ENCODE results near the gene ACE. TPM values are rescaled to one million over a fixed set of nuclear protein-coding genes. Genes with fewer than 3 reads are reported as not detected.

The ACE gene
- total RNA-seq, 5 donors from 2014 or later (not counting 1 experiment from before 2014, with no cell fraction given): 4.1 to 37.0 (median 12.8) TPM

DNA sequence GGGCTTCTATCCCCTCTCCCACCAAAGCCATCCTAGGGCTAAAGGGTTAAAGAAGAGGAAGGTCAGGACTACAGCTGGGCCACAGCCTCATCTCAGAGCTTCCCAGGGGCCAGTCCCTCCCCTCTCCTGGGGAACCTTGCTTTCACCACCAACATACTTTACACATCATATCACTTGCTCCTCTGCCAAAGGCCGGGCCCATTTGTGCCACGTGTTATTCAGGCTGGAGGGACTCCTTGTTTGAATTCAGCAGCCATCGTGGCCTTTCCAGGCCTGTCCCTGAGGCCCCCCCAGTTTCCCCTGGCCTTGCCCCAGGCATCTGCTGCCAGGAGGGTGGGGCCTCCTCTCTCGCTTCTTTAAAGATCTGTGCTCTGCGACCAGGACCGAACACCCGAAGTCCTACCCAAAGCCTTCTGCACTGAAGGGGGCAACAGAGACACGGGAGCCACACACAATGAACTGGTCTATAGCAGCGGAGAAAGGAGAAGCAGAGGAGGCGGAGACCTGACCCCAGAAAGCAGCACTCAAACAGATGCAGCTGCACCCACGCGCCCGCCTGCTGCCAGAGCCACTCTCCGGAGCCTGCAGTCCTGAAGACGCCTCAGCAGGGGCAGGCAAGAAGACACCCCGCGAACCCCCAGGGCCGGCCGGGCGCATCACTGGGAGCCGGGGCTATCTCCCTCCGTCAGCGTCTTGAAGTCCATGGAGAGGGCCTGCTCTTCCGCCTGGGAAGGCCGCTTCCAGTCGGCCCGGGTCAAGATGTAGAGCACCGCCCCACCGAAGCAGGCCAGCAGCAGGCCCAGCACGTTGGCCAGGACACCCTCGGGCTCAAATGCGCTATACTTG, 42.9 kb upstream of the ACE start:
- ATAC-seq (replicated peaks in 1 of 4): no peak
- peaks cover 6 to 49% (median 22%) of the 10 kb centered on the region in 3 donors for H3K4me1 Mint-ChIP-seq
- Histone ChIP-seq H3K36me3 (ENCODE audit: control insufficient read depth in 2 of 2, extremely low read depth in 1 of 2, insufficient read depth in 1 of 2, low read length in 1 of 2) (peaks cover 0 to 6% of the 10 kb centered on the region in 2 donors), H3K4me1 (ENCODE audit: control insufficient read depth in 1 of 2, extremely low read depth in 1 of 2, insufficient read depth in 2 of 2, low read length in 2 of 2) (peaks cover 5 to 55% of the 10 kb centered on the region in 2 experiments), H3K27me3 (replicated peaks in 1 of 2; ENCODE audit: control insufficient read depth in 2 of 2, extremely low read depth in 1 of 2, insufficient read depth in 2 of 2, low read length in 1 of 2) (peaks cover 0 to 4% of the 10 kb centered on the region in 2 experiments), H3K4me3 (ENCODE audit: control insufficient read depth in 1 of 2, extremely low read depth in 1 of 2, low read length in 1 of 2) (no peak overlapping the region), H3K9me3 (no peaks in the 10 kb centered on the region), H3K27ac (ENCODE audit: low read length) (peak overlapping the region; percentile 32)
- H3K9me3 Mint-ChIP-seq: no peaks in the 10 kb centered on the region
- peaks cover 10% of the 10 kb centered on the region for H3K36me3 Mint-ChIP-seq
- 74% methylated on average over 28 of the region's 32 CpGs for WGBS (ENCODE audit: insufficient coverage)
- peak overlapping the region in 1 of 3 donors; percentile 48 for H3K4me3 Mint-ChIP-seq
- H3K27me3 Mint-ChIP-seq: no peaks in the 10 kb centered on the region
- ChIA-PET POLR2A (interaction anchor here in 1 of 2 donors (0.5 to 0.6 kb wide), 2 partner anchors 11 to 49 kb away, joined by 3 to 4 read pairs; no protein-coding TSS in a partner anchor), CTCF (interaction anchor here (1.1 to 2.5 kb wide), 5 partner anchors 8 to 44 kb away, joined by 4 to 17 read pairs (median 11); no protein-coding TSS in a partner anchor)
- DNase-seq: no peak
- peak overlapping the region; percentile 83 to 86 for H3K27ac Mint-ChIP-seq

DNA sequence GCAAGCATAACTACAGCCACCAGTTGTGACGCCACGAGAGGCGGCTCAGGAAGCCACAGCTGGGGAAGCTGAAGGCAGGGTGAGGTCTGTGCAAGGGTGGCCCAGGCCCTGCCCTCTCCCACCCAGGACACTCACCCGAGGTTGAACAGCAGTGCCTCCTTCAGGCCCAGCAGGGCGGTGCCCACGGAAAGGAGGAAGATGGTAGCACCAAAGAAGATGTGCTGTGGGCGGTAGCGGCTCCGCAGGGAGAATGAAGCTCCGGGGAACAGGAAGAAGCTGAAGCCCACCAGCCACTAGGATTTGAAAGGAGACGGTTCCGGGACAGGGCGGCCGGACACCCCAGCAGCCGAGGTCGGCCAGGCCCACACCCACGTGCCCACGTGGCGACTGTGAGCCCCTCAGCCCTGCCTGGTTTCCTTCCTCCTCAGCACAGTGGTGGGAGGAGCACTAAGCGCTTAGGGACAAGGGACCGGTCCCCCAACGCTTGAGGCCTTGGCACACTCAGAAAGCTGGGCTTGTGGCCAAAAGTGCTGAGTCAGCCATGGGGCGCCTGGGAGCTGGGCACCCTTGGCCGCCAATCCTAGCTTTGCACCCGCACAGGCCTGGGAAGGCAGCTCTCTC, 41.8 kb upstream of the ACE start:
- Histone ChIP-seq H3K4me1 (ENCODE audit: control insufficient read depth in 1 of 2, extremely low read depth in 1 of 2, insufficient read depth in 2 of 2, low read length in 2 of 2) (peaks cover 6 to 60% of the 10 kb centered on the region in 2 experiments), H3K9me3 (no peaks in the 10 kb centered on the region), H3K4me3 (ENCODE audit: control insufficient read depth in 1 of 2, extremely low read depth in 1 of 2, low read length in 1 of 2) (no peak overlapping the region), H3K27ac (ENCODE audit: low read length) (peak overlapping the region; percentile 64), H3K27me3 (replicated peaks in 1 of 2; ENCODE audit: control insufficient read depth in 2 of 2, extremely low read depth in 1 of 2, insufficient read depth in 2 of 2, low read length in 1 of 2) (peaks cover 0 to 4% of the 10 kb centered on the region in 2 experiments), H3K36me3 (ENCODE audit: control insufficient read depth in 2 of 2, extremely low read depth in 1 of 2, insufficient read depth in 1 of 2, low read length in 1 of 2) (peaks cover 0 to 6% of the 10 kb centered on the region in 2 donors)
- DNase-seq (peak in 34 of 35 experiments; percentile 26 to 73 (median 60)), ATAC-seq (replicated peaks in 1 of 4) (peak; percentile 53 to 94 (median 66))
- H3K27me3 Mint-ChIP-seq: no peaks in the 10 kb centered on the region
- POLR2A ChIA-PET: interaction anchor here in 1 of 2 donors (0.5 to 0.6 kb wide), 3 partner anchors 14 to 266 kb away, joined by 3 read pairs; no protein-coding TSS in a partner anchor
- H3K4me1 Mint-ChIP-seq: peaks cover 17 to 50% (median 29%) of the 10 kb centered on the region in 3 donors
- H3K9me3 Mint-ChIP-seq: no peaks in the 10 kb centered on the region
- WGBS (ENCODE audit: insufficient coverage): 48% methylated on average over 20 of the region's 25 CpGs
- CTCF ChIA-PET: interaction anchor here (0.5 to 2.5 kb wide), 8 partner anchors 9 to 1369 kb away, joined by 3 to 17 read pairs (median 6); no protein-coding TSS in a partner anchor
- H3K4me3 Mint-ChIP-seq: peak overlapping the region in 2 of 3 donors; percentile 9 to 48
- H3K36me3 Mint-ChIP-seq: peaks cover 10% of the 10 kb centered on the region
- peak overlapping the region; percentile 83 to 86 for H3K27ac Mint-ChIP-seq

DNA sequence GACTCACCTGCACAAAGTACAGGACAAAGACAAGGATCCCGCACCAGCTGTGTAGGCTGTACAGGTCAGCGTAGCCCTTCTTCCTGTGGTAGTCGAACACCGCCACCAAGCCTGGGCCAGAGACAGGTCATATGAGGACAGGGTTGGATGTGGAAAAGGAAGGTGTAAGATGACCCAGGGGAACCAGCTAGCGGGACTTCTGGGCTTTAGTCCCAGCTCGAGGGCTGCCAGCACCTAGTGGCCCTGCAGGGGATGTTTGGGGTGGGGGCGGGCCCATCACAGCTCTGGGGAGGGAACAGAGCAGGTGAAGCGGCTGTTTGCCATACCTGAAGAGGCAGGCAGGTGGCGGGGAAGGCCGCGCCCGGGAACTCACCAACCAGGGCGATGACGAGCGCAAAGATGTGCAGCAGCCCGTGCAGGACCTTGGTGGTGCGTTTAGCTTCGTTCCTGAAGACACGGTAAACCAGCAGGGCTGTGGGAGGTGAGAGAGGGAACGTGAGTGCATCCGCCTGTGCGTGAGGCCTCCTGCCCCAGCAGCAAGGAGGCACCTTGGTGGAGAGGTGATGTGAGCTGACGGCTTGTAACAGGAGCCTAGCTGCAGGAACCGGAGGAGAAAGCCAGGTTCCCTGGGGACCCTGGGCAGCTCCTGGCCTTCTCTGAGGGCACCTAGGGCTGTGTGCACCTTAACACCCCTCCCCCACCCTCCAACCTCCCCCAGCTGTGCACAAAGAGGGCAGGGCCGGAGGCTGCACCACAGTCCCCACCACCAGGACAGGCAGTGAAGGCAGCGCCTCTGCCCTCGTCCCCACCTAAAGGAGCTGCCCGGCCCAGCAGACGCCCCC, 41.0 kb upstream of the ACE start:
- Mint-ChIP-seq H3K4me1 (peaks cover 25 to 57% (median 37%) of the 10 kb centered on the region in 3 donors), H3K9me3 (no peaks in the 10 kb centered on the region), H3K4me3 (no peak overlapping the region), H3K27ac (peak overlapping the region; percentile 55 to 66), H3K27me3 (no peaks in the 10 kb centered on the region), H3K36me3 (peaks cover 10% of the 10 kb centered on the region)
- no peaks in the 10 kb centered on the region for H3K9me3 ChIP-seq
- DNase-seq: no peak
- peaks cover 8 to 69% of the 10 kb centered on the region in 2 experiments for H3K4me1 ChIP-seq (ENCODE audit: control insufficient read depth in 1 of 2, extremely low read depth in 1 of 2, insufficient read depth in 2 of 2, low read length in 2 of 2)
- H3K27me3 ChIP-seq (replicated peaks in 1 of 2; ENCODE audit: control insufficient read depth in 2 of 2, extremely low read depth in 1 of 2, insufficient read depth in 2 of 2, low read length in 1 of 2): peaks cover 0 to 4% of the 10 kb centered on the region in 2 experiments
- no peak for ATAC-seq (replicated peaks in 1 of 4)
- ChIA-PET CTCF (interaction anchor here (0.5 to 2.5 kb wide), 7 partner anchors 8 to 1370 kb away, joined by 3 to 17 read pairs (median 7); no protein-coding TSS in a partner anchor), POLR2A (no interaction called here)
- 90% methylated on average over 23 of the region's 29 CpGs for whole genome bisulfite sequencing (ENCODE audit: insufficient coverage)
- H3K27ac ChIP-seq (ENCODE audit: low read length): peak overlapping the region; percentile 64
- H3K36me3 ChIP-seq (ENCODE audit: control insufficient read depth in 2 of 2, extremely low read depth in 1 of 2, insufficient read depth in 1 of 2, low read length in 1 of 2): peaks cover 0 to 6% of the 10 kb centered on the region in 2 donors
- no peak overlapping the region for H3K4me3 ChIP-seq (ENCODE audit: control insufficient read depth in 1 of 2, extremely low read depth in 1 of 2, low read length in 1 of 2)

DNA sequence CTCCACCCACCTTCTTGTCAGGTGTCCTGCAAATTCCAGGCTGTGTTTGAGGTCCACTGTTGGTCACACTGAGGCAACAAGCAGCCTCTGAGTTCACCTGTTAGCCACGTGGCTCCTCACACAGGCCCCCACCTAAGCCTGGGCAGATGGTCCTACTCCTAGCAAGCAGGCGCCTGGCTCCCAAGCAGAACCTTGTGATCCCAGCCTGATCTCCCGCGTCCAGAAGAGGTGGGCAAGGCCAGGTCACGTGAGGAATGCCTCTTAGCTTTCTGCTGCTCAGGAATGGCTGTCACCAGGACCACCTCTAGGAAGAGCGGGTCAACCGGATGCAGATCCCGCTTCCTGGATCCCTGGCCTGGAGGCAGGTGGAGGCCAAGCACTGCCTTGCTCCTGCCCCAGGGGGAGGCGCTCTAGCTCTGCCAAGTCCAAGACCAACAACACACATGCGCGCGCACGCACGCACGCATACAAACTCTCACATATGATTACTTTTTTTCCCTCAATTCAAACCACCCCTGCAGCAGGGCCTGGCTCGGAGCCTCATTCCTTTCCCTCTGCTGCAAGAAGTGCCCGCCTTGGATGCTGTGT, 40.2 kb upstream of the ACE start:
- Histone ChIP-seq H3K27ac (ENCODE audit: low read length) (no peak overlapping the region), H3K4me1 (ENCODE audit: control insufficient read depth in 1 of 2, extremely low read depth in 1 of 2, insufficient read depth in 2 of 2, low read length in 2 of 2) (peaks cover 8 to 73% of the 10 kb centered on the region in 2 experiments), H3K9me3 (no peaks in the 10 kb centered on the region), H3K36me3 (ENCODE audit: control insufficient read depth in 2 of 2, extremely low read depth in 1 of 2, insufficient read depth in 1 of 2, low read length in 1 of 2) (peaks cover 0 to 6% of the 10 kb centered on the region in 2 donors), H3K27me3 (replicated peaks in 1 of 2; ENCODE audit: control insufficient read depth in 2 of 2, extremely low read depth in 1 of 2, insufficient read depth in 2 of 2, low read length in 1 of 2) (peaks cover 0 to 4% of the 10 kb centered on the region in 2 experiments), H3K4me3 (ENCODE audit: control insufficient read depth in 1 of 2, extremely low read depth in 1 of 2, low read length in 1 of 2) (no peak overlapping the region)
- no peaks in the 10 kb centered on the region for H3K27me3 Mint-ChIP-seq
- H3K9me3 Mint-ChIP-seq: no peaks in the 10 kb centered on the region
- peak overlapping the region; percentile 61 to 66 for H3K27ac Mint-ChIP-seq
- DNase-seq: no peak
- H3K4me1 Mint-ChIP-seq: peaks cover 28 to 62% (median 40%) of the 10 kb centered on the region in 3 donors
- 95% methylated on average over 17 of the region's 17 CpGs for WGBS (ENCODE audit: insufficient coverage)
- CTCF ChIA-PET: interaction anchor here (0.5 to 2.5 kb wide), 4 partner anchors 9 to 715 kb away, joined by 3 to 17 read pairs (median 4); no protein-coding TSS in a partner anchor
- POLR2A ChIA-PET: no interaction called here
- peaks cover 10% of the 10 kb centered on the region for H3K36me3 Mint-ChIP-seq
- ATAC-seq (replicated peaks in 1 of 4): no peak
- peak overlapping the region in 1 of 3 donors; percentile 9 for H3K4me3 Mint-ChIP-seq

DNA sequence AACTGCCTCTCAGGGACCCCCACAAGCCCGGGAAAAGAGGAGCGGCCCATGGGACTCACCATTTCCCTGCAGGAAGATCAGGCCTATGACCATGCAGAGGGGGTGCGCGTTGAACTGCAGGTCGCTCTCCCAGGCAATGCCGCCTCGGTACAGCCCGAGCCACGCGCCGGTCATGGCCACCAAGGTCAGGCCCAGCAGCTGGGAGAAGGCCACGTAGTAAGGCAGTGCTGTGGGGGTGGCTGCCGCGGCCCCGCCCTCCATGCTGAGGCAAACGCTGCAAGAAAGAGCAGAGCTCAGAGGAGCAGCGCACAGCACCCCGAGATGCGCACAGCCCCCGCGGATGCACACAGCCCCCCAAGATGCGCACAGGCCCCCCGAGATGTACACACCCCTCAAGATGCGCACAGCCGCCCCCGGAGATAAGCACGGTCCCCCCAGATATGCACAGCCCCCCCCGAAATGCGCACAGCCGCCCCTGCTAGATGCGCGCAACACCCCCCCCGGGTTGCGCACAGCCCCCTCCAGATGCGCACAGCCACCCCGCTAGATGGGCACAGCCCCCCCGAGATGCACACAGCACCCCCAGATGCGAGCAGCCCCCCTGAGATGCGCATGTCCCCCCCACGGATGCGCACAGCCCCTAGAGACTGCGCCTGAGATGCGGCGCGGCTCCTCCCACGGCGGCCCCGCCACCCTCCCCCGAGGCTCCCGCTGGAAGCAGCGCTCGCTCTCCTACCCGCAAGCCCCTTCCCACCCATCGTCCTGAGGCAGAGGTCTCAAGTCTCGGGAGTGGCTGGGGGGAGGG, 39.4 kb upstream of the ACE start:
- POLR2A ChIA-PET: no interaction called here
- Mint-ChIP-seq H3K4me3 (no peak overlapping the region), H3K4me1 (peaks cover 28 to 64% (median 42%) of the 10 kb centered on the region in 3 donors), H3K27ac (peak overlapping the region; percentile 61 to 66), H3K27me3 (no peaks in the 10 kb centered on the region), H3K36me3 (peaks cover 10% of the 10 kb centered on the region), H3K9me3 (no peaks in the 10 kb centered on the region)
- ATAC-seq (replicated peaks in 1 of 4) (no peak), DNase-seq (no peak)
- CTCF ChIA-PET: interaction anchor here (0.5 to 0.9 kb wide), 3 partner anchors 8 to 716 kb away, joined by 3 to 4 read pairs (median 3); no protein-coding TSS in a partner anchor
- H3K27me3 ChIP-seq (replicated peaks in 1 of 2; ENCODE audit: control insufficient read depth in 2 of 2, extremely low read depth in 1 of 2, insufficient read depth in 2 of 2, low read length in 1 of 2): peaks cover 0 to 4% of the 10 kb centered on the region in 2 experiments
- no peak overlapping the region for H3K27ac ChIP-seq (ENCODE audit: low read length)
- peaks cover 0 to 6% of the 10 kb centered on the region in 2 donors for H3K36me3 ChIP-seq (ENCODE audit: control insufficient read depth in 2 of 2, extremely low read depth in 1 of 2, insufficient read depth in 1 of 2, low read length in 1 of 2)
- H3K4me3 ChIP-seq (ENCODE audit: control insufficient read depth in 1 of 2, extremely low read depth in 1 of 2, low read length in 1 of 2): no peak overlapping the region
- H3K4me1 ChIP-seq (ENCODE audit: control insufficient read depth in 1 of 2, extremely low read depth in 1 of 2, insufficient read depth in 2 of 2, low read length in 2 of 2): peaks cover 8 to 73% of the 10 kb centered on the region in 2 experiments
- 94% methylated on average over 23 of the region's 55 CpGs for WGBS (ENCODE audit: insufficient coverage)
- H3K9me3 ChIP-seq: no peaks in the 10 kb centered on the region

Measured in T-cell (primary cell).